C1 segment of cervical spinal cord (tissue), 14 donors: ENCODE data around the gene P4HA2.

Source experiments
- DNase-seq, 14 donors: peaks; one replicate each; lab custom pipeline; 2025; lab: John Stamatoyannopoulos, UW

The P4HA2 gene

DNA sequence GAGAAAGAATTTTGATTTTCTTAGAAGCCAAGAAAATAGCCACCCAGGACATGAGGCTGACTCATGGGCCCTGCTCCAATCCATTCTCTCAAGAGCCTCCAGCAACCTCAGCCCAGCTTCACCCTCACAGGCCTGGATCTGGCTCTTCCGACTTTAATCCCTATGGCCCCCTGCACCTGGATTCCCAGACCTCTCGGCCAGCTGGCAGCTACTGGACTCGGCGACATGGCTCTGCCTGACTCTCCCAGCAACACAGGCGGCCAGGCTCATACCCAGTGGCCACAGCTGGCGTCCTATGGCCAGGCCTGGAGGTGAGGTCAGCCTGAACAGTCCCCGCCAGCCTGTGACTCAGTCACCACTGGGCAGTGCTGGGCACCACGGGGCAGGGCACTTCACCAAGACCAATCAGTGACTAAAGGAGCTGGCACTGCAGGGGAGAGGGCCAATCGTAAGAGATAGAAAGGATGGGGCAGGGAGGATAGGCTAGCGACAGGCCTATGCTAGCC, 23.6 kb upstream of the P4HA2 start:
- peak in 3 of 14 donors; percentile 16 to 58 (median 38) for DNase-seq

DNA sequence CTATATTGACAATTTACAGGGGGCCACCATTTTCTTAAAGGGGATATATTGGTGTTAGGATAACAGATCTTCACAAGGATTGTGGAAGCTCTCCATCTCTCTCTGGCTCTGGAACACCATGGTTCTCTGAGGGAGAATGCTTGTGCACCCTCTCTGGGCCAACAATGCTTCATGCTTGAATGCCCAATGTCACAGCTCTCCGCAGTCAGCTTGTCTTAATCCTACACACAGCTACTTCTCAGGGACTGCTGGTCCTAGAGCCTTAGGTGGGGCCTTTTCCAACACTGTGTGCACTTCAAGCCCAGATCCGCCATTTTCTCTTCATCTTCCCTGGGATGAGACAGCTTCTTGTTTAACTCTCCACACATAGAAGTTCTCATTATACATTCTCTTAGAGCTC, 22.9 kb upstream of the P4HA2 start:
- peak in 1 of 14 donors; percentile 70 for DNase-seq

DNA sequence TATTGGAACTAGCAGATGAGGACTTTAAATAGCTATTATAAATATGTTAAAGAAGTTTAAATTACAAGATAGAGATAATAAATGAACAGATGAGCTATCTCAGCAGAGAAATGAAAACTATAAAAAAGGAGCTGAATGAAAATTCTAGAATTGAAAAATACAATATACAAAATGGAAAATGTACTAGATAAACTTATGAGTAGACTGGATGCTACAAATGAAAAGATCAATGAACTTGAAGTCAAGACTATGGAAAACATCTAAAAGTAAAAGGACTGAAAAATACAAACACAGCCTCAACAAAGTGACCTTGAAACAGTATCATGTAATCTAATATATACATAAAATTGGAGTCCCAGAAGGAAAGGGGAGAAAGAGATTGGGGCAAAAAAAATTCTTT, 19.2 kb upstream of the P4HA2 start:
- DNase-seq: no peak

DNA sequence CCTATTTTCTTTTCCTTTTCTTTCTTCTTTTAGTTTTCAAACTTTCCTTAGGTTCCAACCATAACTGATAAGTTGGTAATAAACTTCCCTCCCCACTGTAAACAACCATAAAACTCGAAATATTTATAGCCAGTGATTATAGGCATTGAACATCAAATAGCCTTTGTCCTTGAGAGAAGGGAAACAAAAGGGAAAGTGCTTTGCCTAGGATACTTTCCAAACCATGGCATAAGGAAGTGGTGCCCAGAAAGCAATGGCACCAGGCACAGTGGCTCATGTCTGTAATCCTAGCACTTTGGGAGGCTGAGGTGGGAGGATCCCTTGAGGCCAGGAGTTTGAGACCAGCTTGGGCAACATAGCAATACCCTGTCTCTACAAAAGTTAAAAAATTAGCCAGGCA, 17.9 kb upstream of the P4HA2 start:
- DNase-seq: no peak

DNA sequence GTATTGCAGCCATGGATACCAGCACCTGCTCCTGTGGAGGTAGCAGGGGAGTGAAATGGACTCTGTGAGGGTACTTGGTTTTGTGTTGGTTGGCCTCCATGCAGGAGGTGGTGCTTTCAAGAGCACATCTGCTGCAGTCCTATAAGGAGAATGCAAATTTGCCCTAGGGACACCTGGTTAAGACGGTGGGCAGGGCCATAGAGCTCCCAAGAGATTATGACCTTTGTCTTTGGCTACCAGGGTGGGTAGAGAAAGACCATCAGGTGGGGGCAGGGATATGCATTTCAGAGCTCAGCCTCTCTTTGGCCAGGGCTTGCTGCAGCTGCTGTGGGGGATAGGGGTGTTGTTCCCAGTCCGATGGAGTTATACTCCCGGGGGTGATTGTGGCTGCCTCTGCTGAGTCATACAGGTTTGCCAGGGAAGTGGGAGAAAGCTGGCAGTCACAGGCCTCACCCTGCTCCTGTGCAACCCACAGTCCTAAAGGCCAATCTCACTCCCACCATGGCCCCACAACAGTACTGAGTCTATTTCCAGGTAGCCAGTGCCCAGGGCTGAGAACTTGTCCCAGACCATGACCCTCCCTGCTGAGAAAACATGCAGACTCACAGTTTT, 15.8 kb upstream of the P4HA2 start:
- no peak for DNase-seq

DNA sequence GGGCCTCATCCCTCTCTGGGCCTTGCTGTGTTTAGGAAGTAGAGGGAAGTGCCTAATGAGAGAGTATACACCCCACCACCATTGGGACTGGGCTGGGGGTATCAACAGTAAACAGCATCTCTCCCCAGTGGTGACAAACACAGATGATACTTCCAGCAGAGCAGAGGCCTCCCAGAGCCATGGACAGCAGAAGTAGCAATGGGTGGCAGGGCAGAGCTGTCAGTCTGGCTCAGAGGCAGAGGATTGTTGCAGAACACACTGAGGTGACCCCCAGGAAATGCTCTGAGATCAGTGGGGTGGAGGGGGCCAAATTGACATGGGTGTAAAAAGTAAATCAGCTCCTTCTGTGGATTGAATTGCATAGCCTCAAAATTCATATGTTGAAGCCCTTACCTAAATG, 12.1 kb upstream of the P4HA2 start:
- DNase-seq: no peak

DNA sequence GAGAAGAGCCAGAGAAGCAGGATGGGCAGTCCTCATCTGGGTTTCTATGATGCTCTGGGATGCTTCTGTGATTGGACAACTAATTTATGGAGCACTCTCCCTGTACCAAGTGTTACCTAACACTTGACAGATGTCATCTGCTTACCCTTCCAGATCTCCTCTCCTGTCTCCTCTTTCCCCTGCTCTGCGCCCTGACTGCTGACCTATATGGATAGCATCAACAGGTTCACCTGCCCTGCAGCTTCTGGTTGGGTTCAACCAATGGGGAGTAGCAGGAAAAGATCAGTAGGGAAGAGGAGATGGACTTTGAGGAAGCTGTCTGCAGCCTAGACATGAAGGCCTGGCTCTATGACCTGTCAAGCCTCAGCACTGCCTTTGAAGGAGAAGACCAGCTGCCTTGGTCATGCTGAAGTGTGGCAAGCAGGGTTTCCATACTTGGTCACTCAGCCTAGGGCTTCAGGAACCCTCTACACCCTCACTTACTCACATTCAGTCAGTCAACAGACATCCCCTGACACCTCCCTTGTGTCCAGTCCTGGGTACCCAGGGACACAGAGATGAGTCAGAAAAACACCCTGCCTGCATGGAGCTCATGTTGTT, 11.3 kb upstream of the P4HA2 start:
- DNase-seq: no peak

DNA sequence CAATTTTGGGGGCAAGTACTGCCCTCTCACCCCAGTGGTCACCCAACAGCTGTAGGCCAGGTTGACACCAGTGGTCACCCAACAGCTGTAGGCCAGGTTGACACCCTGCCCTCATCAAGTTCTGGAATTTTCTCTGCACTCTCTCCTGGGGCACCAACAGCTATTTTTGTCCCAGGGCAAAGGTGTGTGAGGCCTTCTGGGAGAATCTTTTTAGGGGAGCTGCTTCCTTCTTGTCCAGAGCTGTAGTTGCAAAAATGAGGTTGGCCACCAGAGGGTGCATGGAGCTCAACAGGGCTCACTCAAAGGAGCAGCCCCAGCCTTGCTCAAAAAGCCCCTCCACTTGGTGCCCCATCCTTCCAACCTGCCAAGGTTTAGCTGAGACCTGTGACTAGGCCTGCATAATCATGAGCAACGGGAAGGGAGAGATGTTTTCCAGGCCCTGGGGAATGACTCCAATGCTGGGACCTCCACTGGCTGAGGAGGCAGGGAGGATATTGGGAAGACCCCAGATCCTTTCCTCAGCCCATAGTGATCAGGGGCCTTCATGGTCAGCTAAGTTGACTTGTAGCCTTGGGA, 10.6 kb upstream of the P4HA2 start:
- peak in 8 of 14 donors; percentile 12 to 45 (median 24) for DNase-seq

DNA sequence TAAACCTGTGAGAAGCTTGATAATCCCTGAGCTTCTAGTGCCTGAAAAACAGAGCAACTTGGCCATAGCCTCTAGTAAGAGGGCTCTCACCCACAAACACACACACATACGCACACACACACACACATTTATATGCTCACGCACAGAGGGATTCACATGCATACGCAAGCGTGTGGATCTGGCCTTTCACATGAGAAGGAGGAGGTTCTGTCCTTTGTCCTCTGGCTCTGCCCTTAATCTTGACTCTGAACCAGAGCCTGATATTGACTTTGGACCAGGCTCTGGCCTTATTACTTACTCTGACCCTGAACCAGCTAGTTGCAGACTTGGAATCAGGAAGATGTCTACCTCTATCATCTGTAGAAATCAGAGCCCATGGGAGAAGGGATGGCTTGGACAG, 10.0 kb upstream of the P4HA2 start:
- DNase-seq: no peak

DNA sequence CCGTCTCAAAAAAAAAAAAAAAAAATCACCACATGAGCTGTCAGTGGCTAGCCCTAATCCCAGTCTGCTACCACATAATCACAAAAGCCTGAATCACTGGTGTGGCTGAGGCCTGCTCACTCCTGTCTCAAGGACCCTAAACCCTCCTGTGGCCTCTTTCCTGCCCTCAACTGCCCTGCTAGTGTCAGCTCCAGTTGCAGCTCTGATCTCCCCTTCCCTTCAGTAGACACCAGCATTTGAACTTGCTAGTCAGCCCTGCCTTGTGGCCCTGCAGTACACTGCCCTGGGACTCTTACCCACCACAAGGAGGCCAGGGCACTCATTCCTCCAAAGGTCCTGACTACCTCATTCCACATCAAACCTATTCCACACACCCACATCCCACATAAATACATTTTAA, 9.5 kb upstream of the P4HA2 start:
- DNase-seq: no peak

DNA sequence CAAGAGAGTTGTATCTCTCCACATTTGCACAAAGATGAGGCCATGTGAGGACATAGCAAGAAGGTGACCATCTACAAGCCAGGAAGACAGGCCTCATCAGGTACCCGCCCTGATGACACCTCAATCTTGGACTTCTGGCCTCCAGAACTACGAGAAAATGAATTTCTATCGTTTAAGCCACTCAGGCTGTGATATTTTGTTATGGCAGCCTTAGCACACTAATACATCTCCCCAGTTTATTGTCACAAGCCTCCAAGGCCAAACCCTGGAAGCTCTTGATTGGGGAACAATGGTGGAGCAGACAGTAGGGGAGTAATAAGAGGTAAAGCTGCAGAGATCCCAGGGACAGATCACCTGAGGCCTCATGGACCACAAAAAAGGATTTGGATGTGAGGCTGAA, 7.7 kb upstream of the P4HA2 start:
- no peak for DNase-seq

DNA sequence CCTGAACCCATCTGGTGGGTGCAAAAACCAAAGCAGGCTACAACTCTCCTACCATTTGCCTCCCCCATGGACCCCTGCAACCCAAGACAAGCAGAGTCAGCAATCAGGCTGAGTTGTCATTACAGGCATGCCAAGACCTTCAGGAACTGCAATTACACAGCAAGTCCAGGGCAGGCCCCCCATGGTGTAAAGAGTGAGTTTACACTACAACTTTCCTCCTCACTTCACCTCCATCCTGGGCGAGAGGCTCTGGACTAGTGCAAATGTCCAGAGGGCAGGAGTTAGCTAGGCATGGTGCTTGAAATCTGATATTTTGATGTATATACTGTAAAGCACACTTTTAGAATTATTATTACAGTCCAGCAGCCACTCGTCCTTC, 7.0 kb upstream of the P4HA2 start:
- DNase-seq: no peak

DNA sequence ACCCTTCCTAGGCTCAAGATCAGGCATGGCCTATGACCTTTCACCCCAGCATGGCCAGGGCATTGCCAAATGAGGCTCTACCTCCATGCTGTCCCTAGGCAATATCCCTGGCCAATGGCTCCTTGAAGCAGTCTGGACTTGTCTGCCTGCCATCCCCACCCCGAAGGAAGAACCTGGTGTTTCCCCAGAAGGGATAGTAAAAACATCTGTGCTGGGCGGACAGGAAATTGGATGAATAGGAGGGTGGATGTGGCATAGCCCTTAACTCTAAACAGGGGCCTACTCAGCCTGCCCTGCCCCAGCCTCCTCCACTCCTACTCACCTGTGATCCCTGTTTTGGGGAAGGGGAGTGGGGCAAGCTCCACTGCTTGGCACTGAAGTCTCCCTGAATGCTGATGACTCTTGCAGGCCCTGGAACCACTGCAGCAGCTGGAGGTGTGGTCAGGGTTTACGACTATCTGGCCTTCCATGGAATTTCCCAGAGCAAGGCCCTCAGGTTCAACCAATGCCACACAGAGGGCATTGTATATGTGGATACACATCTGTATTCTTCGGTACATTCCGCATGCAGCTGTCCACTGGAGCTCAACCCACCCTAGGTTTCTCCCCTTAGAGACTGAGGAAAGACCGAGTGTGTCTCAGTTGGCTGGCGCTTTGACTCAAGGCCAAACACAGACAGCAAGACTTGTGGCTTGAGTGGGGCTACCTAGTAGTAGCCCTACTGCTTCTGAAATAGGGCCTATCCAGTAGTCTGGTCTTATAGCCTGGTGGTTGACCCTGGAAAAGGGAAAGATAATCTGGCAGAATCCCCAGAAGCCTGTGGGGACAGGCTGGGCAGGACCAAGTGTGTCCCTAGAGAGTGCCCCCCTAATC, 6.4 kb upstream of the P4HA2 start:
- DNase-seq: no peak

DNA sequence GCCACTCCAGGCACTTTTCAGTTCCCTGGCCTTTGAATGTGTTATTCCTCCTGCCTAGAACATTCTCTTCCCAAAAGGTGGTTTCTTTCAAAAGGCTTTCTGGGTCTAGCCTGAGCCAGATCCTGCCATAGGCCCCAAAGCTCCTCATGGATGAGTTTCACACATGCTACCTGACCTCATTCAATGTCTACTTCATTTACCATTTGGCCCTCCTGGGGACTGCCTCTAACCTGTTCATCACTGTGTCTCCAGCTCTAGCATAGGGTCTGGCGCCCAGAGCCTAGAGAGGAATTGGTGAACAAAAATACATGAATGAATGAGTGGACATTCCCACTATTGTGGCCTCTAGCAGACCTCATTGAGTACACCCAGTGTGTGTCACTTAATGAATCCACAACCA, 5.4 kb upstream of the P4HA2 start:
- no peak for DNase-seq

DNA sequence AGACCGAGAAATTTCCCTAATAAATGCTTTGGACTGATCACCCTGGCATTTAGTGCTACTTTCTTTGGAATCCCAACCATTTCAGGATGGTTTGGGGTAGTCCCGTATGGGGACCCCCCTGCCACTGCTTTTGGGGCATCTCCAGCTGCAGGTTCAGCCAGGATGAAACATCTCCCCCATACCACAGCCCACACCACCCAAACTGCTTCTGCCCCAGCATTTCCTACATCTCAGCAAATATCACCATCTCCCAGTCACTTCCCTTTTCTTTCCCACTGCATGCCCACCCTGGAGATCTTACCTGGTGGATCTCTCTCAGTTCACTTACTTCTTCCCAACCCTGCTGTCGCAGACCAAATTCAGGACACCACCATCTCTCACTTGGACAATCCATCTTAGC, 4.8 kb upstream of the P4HA2 start:
- no peak for DNase-seq

DNA sequence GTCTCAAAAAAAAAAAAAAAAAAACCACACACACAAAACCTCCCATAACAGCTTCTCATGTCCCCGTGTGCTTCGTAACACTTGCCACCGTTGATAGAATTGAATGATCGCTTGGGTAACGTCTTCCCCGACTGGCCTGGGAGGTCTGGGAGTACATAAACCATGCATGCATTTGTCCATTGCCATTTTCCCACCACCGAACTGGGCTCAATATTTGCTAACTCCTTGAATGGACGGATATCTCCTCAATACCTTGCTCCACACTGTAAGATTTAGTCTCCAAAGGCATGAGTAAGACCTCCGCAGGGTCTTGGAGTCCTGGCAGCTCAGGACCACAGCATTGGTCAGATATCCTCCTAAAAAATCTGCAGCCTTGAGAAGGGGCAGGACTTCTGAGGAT, 3.2 kb upstream of the P4HA2 start:
- no peak for DNase-seq

DNA sequence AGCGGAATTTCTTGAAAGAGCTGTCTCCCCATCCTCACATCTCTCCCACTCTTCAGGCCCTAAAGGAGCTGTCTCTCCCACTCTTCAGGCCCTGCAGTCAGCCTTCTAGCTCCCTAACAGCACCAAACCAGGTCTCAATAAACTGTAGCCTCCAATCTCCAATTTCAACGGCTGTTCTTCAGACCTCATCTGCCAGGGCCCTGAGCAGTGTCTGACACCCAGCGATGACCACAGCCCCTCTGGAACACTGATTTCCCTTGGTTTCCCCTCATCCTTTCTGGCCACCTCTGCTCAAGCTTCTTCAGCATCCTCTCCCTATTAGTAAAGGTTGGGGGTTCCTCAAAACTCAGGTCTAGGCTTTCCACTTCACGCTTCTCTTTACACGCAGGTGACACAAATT, 1.6 kb upstream of the P4HA2 start:
- DNase-seq: no peak

DNA sequence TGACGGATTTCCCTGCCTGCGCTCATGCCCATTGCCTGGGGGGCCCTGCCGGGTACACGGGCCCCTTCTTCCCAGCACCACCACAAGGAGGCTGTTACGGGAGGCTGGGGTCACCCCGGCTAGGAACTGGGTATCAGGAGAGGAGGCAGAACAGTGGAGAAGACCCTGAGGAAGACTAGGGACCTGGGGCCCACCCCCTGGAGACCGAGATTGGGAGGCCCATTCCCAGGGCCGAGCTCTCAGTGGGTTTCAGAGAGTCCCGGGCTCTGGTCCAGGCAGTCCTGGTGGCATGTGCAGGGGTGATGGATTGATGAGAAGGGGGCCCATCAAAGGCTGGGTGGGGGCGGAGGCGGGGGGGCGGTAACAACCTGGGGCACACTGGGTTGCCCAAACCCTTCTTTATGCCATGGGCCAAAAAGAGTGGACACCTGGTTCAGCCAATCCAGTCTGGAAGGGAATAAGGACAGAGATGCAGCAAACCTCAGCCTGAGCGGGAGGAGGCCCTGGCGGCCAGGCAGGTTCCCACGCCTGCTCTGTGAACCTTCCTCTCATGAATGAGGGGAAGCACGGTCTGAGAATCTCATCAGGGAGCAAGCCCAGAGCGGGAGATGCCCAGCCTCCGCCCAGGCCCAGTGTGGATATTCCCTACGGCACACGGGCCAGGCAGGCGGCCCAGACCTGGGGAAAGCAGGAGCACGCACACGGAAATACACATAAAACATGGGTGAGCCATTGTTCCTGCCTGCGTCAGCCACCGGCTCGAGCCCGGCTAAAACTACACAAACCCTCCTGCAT, 785 bp upstream of the P4HA2 start:
- peak in 2 of 14 donors; percentile 37 to 43 for DNase-seq

DNA sequence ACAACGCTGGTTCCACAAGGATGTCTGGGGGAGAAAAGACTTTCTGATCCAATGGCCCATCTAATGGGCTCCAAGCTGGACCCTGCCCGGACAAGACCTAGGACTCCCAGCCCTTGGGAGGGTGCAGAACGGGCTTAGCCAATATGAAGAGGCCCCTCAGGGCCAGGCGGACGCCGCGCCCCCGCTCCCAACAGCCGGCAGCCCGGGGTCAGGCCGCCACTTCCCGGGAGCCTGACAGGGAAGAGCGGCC, 493 bp downstream of the P4HA2 start:
- peak in 6 of 14 donors; percentile 19 to 75 (median 30) for DNase-seq

DNA sequence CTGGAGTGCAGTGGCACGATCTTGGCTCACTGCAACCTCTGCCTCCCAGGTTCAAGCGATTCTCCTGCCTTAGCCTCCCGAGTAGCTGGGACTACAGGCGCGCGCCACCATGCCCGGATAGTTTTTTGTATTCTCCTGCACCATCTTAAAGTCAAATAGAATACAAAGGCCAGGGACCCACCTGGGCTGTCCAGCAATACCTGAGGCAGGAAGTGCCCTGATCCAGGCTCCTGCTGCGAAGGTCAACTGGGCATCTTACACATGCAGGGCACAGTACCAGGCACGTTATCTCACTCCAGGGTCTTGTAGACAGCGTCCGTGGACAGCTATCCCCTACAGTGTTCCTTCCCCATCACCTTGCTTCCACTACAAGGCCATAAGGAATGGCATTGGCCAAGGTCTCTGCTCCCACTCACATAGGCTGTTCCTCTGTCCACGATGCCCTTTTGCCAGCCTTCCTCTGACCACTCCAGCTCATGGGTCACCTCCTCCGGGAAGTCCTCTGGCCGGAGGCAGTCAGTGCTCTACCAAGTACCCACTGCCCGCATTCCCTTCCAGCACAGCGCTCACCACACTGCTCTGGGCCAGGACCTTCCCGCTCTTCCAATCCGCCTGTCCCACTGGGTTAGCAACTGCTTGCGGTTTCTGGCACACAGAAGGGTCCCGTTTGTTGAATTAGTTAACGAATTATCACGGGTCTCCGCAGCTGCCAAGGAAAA, 978 bp downstream of the P4HA2 start:
- peak in 2 of 14 donors; percentile 36 to 75 for DNase-seq
